Fibroblast of pulmonary artery (primary cell): Measurements from ENCODE around the gene NQO2.
A peak's percentile ranks its signal among the peaks of the same experiment; 100 is the strongest.

ENCODE experiments used
- DNase-seq: peaks from one replicate; pipeline ENCODE4 v3.0.0-alpha.2; 2010; ENCODE audit warnings: low read depth
- H3K4me3 ChIP-seq: replicated peaks from 2 replicates; pipeline ENCODE4 v1.5.1; 2011; ENCODE audit warnings: low read depth, mild to moderate bottlenecking, control low read depth, low read length, moderate library complexity
- CTCF ChIP-seq: IDR thresholded peaks from 2 replicates; pipeline ENCODE4 v1.5.1; 2011; ENCODE audit warnings: mild to moderate bottlenecking, control low read depth, low read length, inconsistent platforms; ENCODE audit errors: missing control alignments

Gene NQO2

GRCh38 chr6:2976060-2976459 is 23.6 kb upstream of the NQO2 start:
- TF ChIP-seq CTCF: no peak

GRCh38 chr6:2976571-2977085 is 23.1 kb upstream of the NQO2 start:
- peak; percentile 51 for DNase-seq
- no peak overlapping the region for H3K4me3 ChIP-seq
- no peak for TF ChIP-seq CTCF

More at GRCh38 chr6:2976060-2976459, 23.6 kb upstream of the NQO2 start:
- DNase-seq: no peak
- no peak overlapping the region for H3K4me3 ChIP-seq

- TF ChIP-seq CTCF: no peak
- no peak for DNase-seq
- no peak overlapping the region for H3K4me3 ChIP-seq
These were observed 22.4 kb upstream of the NQO2 start for GRCh38 chr6:2977290-2977689.

- H3K4me3 ChIP-seq: no peak overlapping the region
- DNase-seq: no peak
- TF ChIP-seq CTCF: no peak
These were observed 21.7 kb upstream of the NQO2 start for GRCh38 chr6:2977799-2978590.

- no peak for TF ChIP-seq CTCF
- DNase-seq: no peak
- no peak overlapping the region for H3K4me3 ChIP-seq
These were observed 20.8 kb upstream of the NQO2 start for GRCh38 chr6:2978923-2979322.

- peak; percentile 68 for DNase-seq
- TF ChIP-seq CTCF: no peak
- H3K4me3 ChIP-seq: no peak overlapping the region
These were observed 19.8 kb upstream of the NQO2 start for GRCh38 chr6:2979819-2980464.
